ENCODE data around the gene SBF2.

Gene SBF2

DNA sequence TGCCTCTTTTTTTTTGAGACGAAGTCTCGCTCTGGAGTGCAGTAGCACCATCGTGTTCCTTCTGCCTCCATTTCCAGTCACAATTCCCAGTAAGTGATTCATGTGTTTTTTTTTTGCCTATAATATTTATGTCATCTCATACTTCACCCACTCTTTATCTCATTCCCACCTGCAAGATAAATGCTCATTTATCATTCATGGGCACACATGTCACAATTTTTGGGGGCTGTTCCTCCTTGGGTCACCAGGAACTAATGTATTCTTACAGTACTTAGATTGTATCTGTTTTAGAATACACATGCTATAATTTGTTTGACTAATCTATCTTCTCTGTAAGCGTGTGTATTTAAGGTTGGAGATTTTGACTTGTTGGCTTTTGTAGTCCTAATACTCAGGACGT, 407.4 kb downstream of the SBF2 start:
- Histone ChIP-seq H3K27me3 (ENCODE audit: insufficient read depth, low read length) (no peaks in the 10 kb centered on the region), H3K36me3 (ENCODE audit: insufficient read depth, low read length) (no peaks in the 10 kb centered on the region), H3K4me3 (ENCODE audit: low read length) (no peak overlapping the region), H3K9me3 (ENCODE audit: low read length) (no peaks in the 10 kb centered on the region), H3K4me1 (ENCODE audit: insufficient read depth, low read length) (no peaks in the 10 kb centered on the region), H2AFZ (ENCODE audit: low read depth, low read length) (no peak overlapping the region)

DNA sequence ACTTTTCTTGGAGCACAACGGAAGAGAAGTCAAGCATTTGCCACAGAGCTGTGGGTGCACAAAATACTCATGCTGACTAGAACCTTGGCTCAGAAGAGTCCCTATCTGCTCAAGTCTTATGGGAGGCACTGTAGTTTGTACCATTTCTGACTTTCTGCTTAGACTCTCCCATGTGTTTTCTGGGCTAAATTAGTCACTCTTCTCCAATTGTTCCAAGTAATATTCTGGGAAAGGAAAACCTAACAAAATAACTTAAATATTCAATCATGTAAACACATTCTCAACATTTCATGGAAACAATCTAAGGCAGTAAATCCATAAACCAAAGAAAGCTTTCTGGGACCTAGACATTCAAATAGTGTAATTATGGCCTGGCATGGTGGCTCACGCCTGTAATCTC, 409.4 kb downstream of the SBF2 start:
- Histone ChIP-seq H3K36me3 (ENCODE audit: insufficient read depth, low read length) (no peaks in the 10 kb centered on the region), H3K4me3 (ENCODE audit: low read length) (no peak overlapping the region), H3K27me3 (ENCODE audit: insufficient read depth, low read length) (no peaks in the 10 kb centered on the region), H3K4me1 (ENCODE audit: insufficient read depth, low read length) (no peaks in the 10 kb centered on the region), H3K9me3 (ENCODE audit: low read length) (no peaks in the 10 kb centered on the region), H2AFZ (ENCODE audit: low read depth, low read length) (no peak overlapping the region)

DNA sequence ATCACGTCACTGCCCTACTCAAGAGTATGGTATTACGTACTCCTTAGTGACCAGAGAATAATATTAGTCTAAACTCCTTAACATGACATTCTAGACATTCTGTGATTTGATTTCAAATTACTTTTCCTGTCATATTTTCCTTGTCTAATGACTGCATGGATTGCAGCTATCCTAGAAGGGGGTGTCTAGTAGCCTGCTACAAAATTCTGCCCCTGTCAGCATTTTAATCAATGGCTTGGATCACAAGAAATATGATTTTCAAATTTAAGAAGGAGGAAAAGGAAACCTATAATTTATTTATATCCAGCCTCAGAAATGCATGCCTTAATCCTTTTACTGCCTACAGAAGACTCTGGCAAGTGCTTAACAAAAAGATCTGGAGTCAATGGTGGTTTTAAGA, 413.4 kb downstream of the SBF2 start:
- H3K4me3 ChIP-seq (ENCODE audit: low read length), result no peak overlapping the region
- no peaks in the 10 kb centered on the region for H3K9me3 ChIP-seq (ENCODE audit: low read length)
- no peaks in the 10 kb centered on the region for H3K36me3 ChIP-seq (ENCODE audit: insufficient read depth, low read length)
- H2AFZ ChIP-seq (ENCODE audit: low read depth, low read length), result no peak overlapping the region
- no peaks in the 10 kb centered on the region for H3K27me3 ChIP-seq (ENCODE audit: insufficient read depth, low read length)
- H3K4me1 ChIP-seq (ENCODE audit: insufficient read depth, low read length), result no peaks in the 10 kb centered on the region

DNA sequence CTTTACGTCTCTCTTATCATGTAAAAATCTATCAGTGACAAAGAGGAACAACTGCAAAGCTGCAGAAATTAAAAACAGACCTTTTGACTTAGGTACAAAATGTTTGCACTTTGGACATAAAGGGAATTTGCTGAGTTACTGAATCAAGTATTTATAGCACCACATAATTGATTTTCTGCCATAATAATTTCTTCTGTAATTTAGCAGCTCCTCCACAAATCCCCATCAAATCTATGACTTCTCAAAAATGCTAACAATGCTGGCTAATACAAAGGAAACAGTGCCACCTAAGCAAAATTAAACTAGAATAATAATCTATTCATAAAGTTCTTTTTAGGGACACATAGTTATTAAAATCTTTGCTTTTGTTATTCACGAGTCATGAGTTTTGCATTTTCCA, 415.1 kb downstream of the SBF2 start:
- Histone ChIP-seq H3K36me3 (ENCODE audit: insufficient read depth, low read length) (no peaks in the 10 kb centered on the region), H2AFZ (ENCODE audit: low read depth, low read length) (no peak overlapping the region), H3K9me3 (ENCODE audit: low read length) (no peaks in the 10 kb centered on the region), H3K27me3 (ENCODE audit: insufficient read depth, low read length) (no peaks in the 10 kb centered on the region), H3K4me1 (ENCODE audit: insufficient read depth, low read length) (no peaks in the 10 kb centered on the region), H3K4me3 (ENCODE audit: low read length) (no peak overlapping the region)

DNA sequence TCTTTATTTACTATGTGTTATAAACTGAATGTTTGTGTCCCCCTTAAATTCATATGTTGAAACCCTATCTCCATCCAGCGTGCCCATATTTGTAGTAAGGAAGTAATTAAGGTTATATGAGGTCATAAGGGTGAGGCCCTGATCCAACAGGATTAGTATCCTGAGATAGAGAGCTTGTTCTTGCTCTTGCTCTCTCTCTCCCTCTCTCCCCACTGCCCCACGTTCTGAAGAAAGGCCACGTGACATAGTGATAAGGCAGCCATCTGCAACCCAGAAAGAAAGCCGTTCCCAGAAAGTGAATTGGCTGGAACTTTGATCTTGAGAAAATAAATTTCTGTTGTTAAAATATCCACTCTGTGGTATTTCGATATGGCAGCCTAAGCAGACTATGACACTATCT, 417.7 kb downstream of the SBF2 start:
- peaks cover 2% of the 10 kb centered on the region for H3K9me3 ChIP-seq (ENCODE audit: low read length)
- H3K4me1 ChIP-seq (ENCODE audit: insufficient read depth, low read length), result no peaks in the 10 kb centered on the region
- no peak overlapping the region for H3K4me3 ChIP-seq (ENCODE audit: low read length)
- H3K36me3 ChIP-seq (ENCODE audit: insufficient read depth, low read length), result no peaks in the 10 kb centered on the region
- no peaks in the 10 kb centered on the region for H3K27me3 ChIP-seq (ENCODE audit: insufficient read depth, low read length)
- H2AFZ ChIP-seq (ENCODE audit: low read depth, low read length), result no peak overlapping the region

DNA sequence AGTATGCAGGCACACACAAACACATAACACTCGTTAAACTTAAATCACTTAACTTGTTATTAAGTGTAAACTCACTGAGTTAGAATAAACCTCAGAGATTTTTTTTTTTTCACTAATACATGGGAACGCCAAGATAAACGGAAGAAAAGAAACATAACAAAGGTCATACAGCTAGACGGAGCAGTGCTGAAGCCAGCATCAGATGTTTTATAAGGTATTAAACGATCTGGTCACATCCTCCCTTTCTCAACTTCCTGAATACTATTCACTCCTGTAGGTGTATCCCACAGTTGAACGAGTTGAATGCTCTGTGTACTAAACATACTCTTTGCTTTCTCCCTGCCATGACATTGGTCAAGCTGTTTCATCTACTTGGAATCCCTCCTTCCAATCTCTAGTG, 418.2 kb downstream of the SBF2 start:
- no peak overlapping the region for H3K4me3 ChIP-seq (ENCODE audit: low read length)
- H3K27me3 ChIP-seq (ENCODE audit: insufficient read depth, low read length), result no peaks in the 10 kb centered on the region
- no peak overlapping the region for H2AFZ ChIP-seq (ENCODE audit: low read depth, low read length)
- H3K9me3 ChIP-seq (ENCODE audit: low read length), result peaks cover 2% of the 10 kb centered on the region
- H3K4me1 ChIP-seq (ENCODE audit: insufficient read depth, low read length), result no peaks in the 10 kb centered on the region
- H3K36me3 ChIP-seq (ENCODE audit: insufficient read depth, low read length), result no peaks in the 10 kb centered on the region

DNA sequence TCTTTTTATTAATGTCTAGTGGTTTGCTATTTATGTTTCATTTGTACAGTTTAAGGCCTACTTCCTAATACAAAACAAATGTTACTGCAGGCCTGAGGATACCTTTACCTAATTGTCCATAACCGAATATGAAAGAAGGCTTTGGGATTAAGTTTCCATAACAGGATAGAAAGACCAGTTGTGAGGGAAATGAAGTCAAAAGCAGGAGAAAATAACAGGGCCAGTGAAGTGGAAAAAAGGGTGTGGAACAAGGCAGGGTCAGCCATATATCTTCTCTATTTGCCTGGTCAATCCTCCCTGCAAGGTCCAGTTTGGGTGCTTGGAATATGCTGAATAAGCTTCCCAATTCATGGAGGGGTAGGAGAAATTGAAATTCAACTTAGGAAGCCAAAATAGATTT, 418.6 kb downstream of the SBF2 start:
- Histone ChIP-seq H3K9me3 (ENCODE audit: low read length) (peaks cover 2% of the 10 kb centered on the region), H3K36me3 (ENCODE audit: insufficient read depth, low read length) (no peaks in the 10 kb centered on the region), H3K27me3 (ENCODE audit: insufficient read depth, low read length) (no peaks in the 10 kb centered on the region), H3K4me3 (ENCODE audit: low read length) (no peak overlapping the region), H2AFZ (ENCODE audit: low read depth, low read length) (no peak overlapping the region), H3K4me1 (ENCODE audit: insufficient read depth, low read length) (no peaks in the 10 kb centered on the region)

DNA sequence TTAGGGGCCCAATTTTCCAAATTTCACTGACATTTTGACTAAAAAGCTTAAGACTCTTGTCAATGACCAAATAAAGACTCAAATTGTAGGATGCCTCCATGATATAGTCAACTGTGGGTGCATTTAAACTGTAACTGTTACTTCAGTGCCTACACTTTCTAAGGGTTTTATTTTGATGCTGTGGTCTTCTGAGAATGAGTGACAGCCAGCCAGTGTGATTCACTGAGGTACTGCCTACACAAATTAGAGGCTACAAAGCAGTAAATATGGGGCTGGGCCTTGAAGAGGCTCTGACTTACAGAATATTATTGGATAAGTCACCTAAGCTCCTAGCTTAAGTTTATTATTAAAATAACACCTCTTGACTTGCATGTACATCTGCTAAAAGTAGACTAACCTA, 419.6 kb downstream of the SBF2 start:
- Histone ChIP-seq H3K9me3 (ENCODE audit: low read length) (peaks cover 2% of the 10 kb centered on the region), H2AFZ (ENCODE audit: low read depth, low read length) (no peak overlapping the region), H3K4me3 (ENCODE audit: low read length) (no peak overlapping the region), H3K27me3 (ENCODE audit: insufficient read depth, low read length) (no peaks in the 10 kb centered on the region), H3K36me3 (ENCODE audit: insufficient read depth, low read length) (no peaks in the 10 kb centered on the region), H3K4me1 (ENCODE audit: insufficient read depth, low read length) (no peaks in the 10 kb centered on the region)

DNA sequence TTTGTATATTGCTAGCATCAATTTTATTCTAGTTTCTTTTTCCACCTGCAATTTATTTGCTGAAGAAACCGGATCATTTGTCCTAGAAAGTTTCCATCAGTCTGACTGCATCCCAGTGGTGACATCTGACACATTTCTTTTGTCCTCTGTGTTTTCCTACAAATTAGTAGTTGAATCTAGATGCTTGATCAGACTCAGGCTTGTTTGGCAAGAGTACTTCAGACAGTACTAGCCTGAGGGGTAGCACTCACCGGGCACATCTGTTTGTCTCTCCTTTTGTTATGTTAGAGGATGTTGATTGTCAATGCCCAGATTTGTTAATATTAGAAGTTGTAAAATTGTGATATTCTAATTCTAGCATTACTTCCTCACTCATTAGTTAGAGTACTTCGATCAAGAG, 425.4 kb downstream of the SBF2 start:
- peaks cover 2% of the 10 kb centered on the region for H3K9me3 ChIP-seq (ENCODE audit: low read length)
- no peaks in the 10 kb centered on the region for H3K36me3 ChIP-seq (ENCODE audit: insufficient read depth, low read length)
- H3K27me3 ChIP-seq (ENCODE audit: insufficient read depth, low read length), result no peaks in the 10 kb centered on the region
- no peak overlapping the region for H2AFZ ChIP-seq (ENCODE audit: low read depth, low read length)
- no peaks in the 10 kb centered on the region for H3K4me1 ChIP-seq (ENCODE audit: insufficient read depth, low read length)
- H3K4me3 ChIP-seq (ENCODE audit: low read length), result no peak overlapping the region

DNA sequence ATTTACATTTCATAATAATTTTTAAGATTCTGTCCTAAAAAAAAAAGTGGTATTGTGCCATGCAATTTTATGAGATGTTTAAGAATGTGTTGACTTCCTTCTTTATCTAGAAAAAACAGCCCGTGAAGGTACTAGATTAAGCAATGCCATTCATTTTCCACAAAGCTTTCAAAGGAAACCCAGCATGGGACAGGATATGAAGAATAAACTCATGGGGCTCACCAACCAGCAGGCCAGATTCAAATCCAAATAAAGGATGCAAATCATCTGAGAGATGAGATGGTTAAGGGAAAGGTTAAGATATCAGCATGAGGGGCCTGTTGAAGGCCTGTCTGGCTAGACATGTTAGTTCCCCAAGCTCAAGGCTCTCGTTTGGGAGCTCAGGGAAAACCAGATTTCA, 431.0 kb downstream of the SBF2 start:
- Histone ChIP-seq H2AFZ (ENCODE audit: low read depth, low read length) (no peak overlapping the region), H3K4me1 (ENCODE audit: insufficient read depth, low read length) (peaks cover 4% of the 10 kb centered on the region), H3K36me3 (ENCODE audit: insufficient read depth, low read length) (no peaks in the 10 kb centered on the region), H3K4me3 (ENCODE audit: low read length) (no peak overlapping the region), H3K27me3 (ENCODE audit: insufficient read depth, low read length) (no peaks in the 10 kb centered on the region), H3K9me3 (ENCODE audit: low read length) (no peaks in the 10 kb centered on the region)

DNA sequence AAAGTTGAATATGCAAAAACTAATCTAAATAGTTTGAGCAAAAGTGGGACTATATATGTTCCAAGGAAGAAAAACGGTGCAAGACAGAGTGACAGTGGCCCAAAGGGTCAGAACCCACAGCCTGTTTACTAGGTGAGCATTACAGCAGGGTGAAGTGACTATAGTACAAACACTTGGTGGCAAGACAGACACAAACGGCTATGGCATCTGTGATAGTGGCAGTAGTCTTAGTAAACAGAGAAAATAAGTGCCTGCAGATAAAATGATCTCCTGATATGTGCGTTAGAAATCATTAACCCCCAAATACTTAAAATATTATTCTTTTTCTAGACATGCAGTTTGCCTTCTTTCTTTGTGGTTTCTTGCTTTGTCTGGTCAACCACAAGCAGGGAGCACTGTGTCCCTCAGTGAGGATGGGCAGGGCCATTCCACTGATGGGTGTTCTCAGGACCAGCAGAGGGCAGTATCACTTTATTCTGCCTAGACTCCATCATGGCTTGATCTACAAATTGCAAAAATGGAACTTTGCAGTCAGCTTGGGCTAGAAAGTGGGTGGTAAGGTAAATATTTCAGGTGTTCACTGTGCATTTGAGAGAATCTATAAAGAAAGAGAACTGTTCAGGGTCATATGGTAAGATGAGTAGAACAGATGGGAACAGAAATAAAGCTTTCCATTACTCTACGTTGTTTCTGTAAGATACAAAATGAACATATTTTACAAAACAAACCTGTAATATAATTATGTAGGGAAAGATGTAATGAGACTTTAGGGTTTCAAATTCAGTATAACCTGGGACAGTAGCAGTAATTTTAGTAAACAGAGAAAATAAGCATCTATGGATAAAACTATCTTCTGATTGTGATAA, 431.9 kb downstream of the SBF2 start:
- Histone ChIP-seq H3K9me3 (ENCODE audit: low read length) (no peaks in the 10 kb centered on the region), H3K36me3 (ENCODE audit: insufficient read depth, low read length) (no peaks in the 10 kb centered on the region), H3K4me3 (ENCODE audit: low read length) (no peak overlapping the region), H2AFZ (ENCODE audit: low read depth, low read length) (no peak overlapping the region), H3K27me3 (ENCODE audit: insufficient read depth, low read length) (no peaks in the 10 kb centered on the region), H3K4me1 (ENCODE audit: insufficient read depth, low read length) (peaks cover 4% of the 10 kb centered on the region)

DNA sequence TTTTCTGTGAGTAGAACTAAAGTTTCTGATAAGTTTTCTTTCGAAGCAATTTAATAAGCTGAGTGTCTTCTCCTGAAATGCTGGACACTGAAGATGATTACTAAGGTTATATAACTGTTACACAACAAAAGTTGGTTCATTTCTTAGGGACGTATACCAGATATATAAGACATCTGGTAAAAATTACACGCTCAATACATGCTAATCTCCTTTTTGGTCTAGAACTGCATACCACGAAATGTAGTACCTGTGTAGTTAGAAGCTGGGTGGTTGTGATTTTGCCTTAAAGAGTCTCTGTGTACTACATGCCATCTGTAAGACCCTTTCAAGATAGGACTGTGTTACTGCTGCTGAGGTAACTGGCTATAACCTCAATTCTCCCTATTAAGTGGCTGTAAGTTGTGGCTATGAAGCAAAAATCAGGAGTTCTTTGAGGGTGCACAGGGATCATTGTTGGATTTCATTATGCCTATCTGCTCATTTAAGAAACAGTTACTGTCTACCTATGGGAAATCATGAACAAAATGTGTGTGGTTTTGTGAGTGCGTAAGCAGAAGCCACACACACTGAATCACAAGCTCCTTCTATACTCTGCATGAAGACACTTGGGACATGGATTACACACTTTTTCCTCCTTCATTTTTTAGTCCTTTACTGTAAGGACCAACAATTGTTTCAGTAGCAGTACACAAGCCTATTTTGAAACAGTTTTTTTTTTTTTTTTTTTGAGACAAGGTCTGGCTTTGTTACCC, 434.3 kb downstream of the SBF2 start:
- Histone ChIP-seq H3K36me3 (ENCODE audit: insufficient read depth, low read length) (peaks cover 13% of the 10 kb centered on the region), H3K4me1 (ENCODE audit: insufficient read depth, low read length) (peaks cover 4% of the 10 kb centered on the region), H3K27me3 (ENCODE audit: insufficient read depth, low read length) (no peaks in the 10 kb centered on the region), H3K9me3 (ENCODE audit: low read length) (no peaks in the 10 kb centered on the region), H2AFZ (ENCODE audit: low read depth, low read length) (no peak overlapping the region), H3K4me3 (ENCODE audit: low read length) (no peak overlapping the region)

DNA sequence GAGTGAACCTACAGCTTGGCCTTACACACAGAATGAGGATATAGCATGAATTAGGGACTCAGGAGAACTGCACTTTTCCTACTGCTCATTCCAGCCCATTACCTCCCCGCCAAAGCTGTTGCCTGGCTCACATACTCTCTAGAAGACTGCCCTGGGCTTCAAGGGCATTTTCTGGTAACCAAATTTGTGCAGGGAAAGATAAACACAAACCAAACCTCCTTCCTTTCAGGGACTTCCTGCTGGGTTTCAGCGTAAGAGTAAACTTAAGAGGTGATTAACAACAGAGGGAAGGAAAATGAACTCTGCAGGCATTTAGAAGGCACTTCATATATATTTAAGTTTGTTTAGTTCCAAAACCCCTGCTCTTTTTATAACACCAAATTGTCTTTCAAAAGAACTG, 435.2 kb downstream of the SBF2 start:
- no peaks in the 10 kb centered on the region for H3K27me3 ChIP-seq (ENCODE audit: insufficient read depth, low read length)
- peaks cover 4% of the 10 kb centered on the region for H3K4me1 ChIP-seq (ENCODE audit: insufficient read depth, low read length)
- H3K9me3 ChIP-seq (ENCODE audit: low read length), result no peaks in the 10 kb centered on the region
- H3K36me3 ChIP-seq (ENCODE audit: insufficient read depth, low read length), result peaks cover 13% of the 10 kb centered on the region
- H3K4me3 ChIP-seq (ENCODE audit: low read length), result no peak overlapping the region
- no peak overlapping the region for H2AFZ ChIP-seq (ENCODE audit: low read depth, low read length)
